Activated B cell treated with CpG ODN at 0.5 μM for 24 hours (primary cell): Measurements from ENCODE around the gene PGLYRP2. TPM values are rescaled to one million over a fixed set of nuclear protein-coding genes. Genes with fewer than 3 reads are reported as not detected.
"Not testable (repeated sequence)": the region's sequence is repeated elsewhere in the genome, so short reads cannot be mapped to it uniquely, and the experiment has no call there.

ENCODE experiments used
- ATAC-seq: fragments of 200-7000 bp; cut with Tn5 transposase; one replicate; pipeline ENCODE4 v1.10.0; 2021; ENCODE audit warnings: low read depth, mild to moderate bottlenecking, moderate library complexity
- CTCF ChIA-PET: fragments of 350-600 bp; sonication (Branson Sonifier 250); formaldehyde crosslinking; loops from one replicate; lab custom pipeline; 2021; ENCODE audit warnings: antibody characterized with exemption; lab: Charles Lee
- POLR2A ChIA-PET: fragments of 350-600 bp; sonication (Branson Sonifier 250); formaldehyde crosslinking; loops from one replicate; lab custom pipeline; 2021; ENCODE audit warnings: antibody characterized with exemption; lab: Charles Lee
- DNase-seq: peaks from one replicate; pipeline ENCODE4 v3.0.0; 2022
- H3K27ac Mint-ChIP-seq: one replicate; pipeline ENCODE4 v1.8.0; 2020; ENCODE audit warnings: mixed read lengths
- H3K27me3 Mint-ChIP-seq: one replicate; pipeline ENCODE4 v1.8.0; 2021; ENCODE audit warnings: mixed read lengths
- H3K36me3 Mint-ChIP-seq: one replicate; pipeline ENCODE4 v1.8.0; 2021; ENCODE audit warnings: low read depth, mixed read lengths
- H3K4me1 Mint-ChIP-seq: one replicate; pipeline ENCODE4 v1.8.0; 2021; ENCODE audit warnings: mixed read lengths
- H3K4me3 Mint-ChIP-seq: one replicate; pipeline ENCODE4 v1.8.0; 2020; ENCODE audit warnings: mild to moderate bottlenecking, mixed read lengths
- H3K9me3 Mint-ChIP-seq: one replicate; pipeline ENCODE4 v1.8.0; 2020; ENCODE audit warnings: mixed read lengths
- intact Hi-C: fragments of 100-400 bp; cut with micrococcal nuclease; formaldehyde crosslinking; loops from one replicate; pipeline ENCODE4 v1.15.1; 2024
- total RNA-seq: library from RNA; stranded (reverse); gene quantifications from 2 replicates; pipeline ENCODE4 v1.2.3, GENCODE V29; 2022
- TF ChIP-seq, protein P1 (sequence below): fragments of 200-600 bp; IDR thresholded peaks from one replicate; pipeline ENCODE4 v1.8.0; 2022; ENCODE audit warnings: antibody characterized with exemption, mild to moderate bottlenecking

PGLYRP2 gene
- total RNA-seq, 1 donor from 2014 or later: not detected

DNA sequence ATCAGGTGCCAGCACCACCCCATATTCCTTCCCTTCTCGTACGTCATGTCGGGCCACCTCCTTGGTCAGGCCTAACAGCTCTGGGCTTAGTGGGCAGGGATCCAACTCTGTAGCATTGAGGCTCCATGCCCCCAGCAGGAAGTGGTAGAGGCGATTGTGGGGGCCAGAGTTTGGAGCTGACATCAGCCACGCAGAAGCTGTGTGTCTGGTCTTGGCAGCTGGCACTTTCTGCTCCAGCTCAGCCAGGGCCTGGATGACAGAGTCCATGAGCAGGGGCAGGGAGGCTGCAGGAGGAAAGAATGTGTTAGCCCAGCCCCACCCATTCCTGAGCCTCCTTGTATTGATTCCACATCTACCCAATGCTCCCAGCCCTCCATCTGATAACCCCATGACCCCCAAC, 3.0 kb downstream of the PGLYRP2 start:
- Mint-ChIP-seq H3K4me1 (peaks cover 2% of the 10 kb centered on the region), H3K36me3 (no peaks in the 10 kb centered on the region), H3K27me3 (no peaks in the 10 kb centered on the region), H3K9me3 (no peaks in the 10 kb centered on the region), H3K27ac (no peak overlapping the region), H3K4me3 (no peak overlapping the region)
- intact Hi-C loops: no loop called here
- DNase-seq (no peak), ATAC-seq (no peak)
- ChIA-PET CTCF (no interaction called here), POLR2A (no interaction called here)
- TF ChIP-seq, protein P1, sequence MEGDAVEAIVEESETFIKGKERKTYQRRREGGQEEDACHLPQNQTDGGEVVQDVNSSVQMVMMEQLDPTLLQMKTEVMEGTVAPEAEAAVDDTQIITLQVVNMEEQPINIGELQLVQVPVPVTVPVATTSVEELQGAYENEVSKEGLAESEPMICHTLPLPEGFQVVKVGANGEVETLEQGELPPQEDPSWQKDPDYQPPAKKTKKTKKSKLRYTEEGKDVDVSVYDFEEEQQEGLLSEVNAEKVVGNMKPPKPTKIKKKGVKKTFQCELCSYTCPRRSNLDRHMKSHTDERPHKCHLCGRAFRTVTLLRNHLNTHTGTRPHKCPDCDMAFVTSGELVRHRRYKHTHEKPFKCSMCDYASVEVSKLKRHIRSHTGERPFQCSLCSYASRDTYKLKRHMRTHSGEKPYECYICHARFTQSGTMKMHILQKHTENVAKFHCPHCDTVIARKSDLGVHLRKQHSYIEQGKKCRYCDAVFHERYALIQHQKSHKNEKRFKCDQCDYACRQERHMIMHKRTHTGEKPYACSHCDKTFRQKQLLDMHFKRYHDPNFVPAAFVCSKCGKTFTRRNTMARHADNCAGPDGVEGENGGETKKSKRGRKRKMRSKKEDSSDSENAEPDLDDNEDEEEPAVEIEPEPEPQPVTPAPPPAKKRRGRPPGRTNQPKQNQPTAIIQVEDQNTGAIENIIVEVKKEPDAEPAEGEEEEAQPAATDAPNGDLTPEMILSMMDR: no peak

DNA sequence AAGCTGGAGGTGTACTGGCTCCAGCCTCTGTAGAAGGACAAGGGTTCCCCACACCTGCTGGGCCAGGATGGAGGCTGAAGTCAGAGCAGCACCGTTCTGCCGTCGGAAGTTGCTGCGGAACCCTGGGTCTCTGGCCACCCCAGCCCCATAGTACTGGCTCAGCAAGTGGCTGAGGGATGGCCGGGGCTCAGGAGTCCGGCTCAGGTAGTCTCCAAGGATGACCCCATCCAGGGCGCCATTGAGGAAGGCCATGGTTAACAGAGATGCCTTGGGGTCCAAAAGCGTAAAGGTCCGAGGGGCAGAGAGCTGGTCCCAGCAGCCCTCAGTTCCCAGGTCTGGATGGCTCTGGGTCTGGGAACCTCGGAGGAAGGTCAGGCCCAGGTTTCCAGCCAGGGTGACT, 3.7 kb downstream of the PGLYRP2 start:
- TF ChIP-seq, protein P1: no peak
- Mint-ChIP-seq H3K9me3 (no peaks in the 10 kb centered on the region), H3K4me1 (peaks cover 3% of the 10 kb centered on the region), H3K4me3 (no peak overlapping the region), H3K36me3 (no peaks in the 10 kb centered on the region), H3K27ac (no peak overlapping the region), H3K27me3 (no peaks in the 10 kb centered on the region)
- ChIA-PET POLR2A (no interaction called here), CTCF (no interaction called here)
- DNase-seq: no peak
- ATAC-seq: no peak
- intact Hi-C loops: no loop called here

DNA sequence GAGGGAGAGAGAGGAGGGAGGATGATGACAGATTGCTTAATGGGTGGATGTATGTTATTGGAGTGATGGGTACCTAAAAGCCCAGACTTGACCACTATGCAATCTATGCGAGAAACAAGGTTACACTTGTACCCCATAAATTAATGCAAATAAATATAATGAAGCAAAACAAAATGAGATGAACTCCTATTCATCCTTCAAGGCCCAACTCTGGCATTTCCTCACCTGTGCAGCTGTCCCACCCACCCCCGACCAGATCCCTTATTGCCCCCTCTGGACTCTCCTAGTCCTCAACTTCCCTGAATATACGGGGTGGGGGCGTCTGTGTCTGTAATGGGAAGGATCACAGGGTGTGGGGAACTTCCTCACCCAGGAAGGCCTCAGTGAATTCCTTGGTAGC, 4.1 kb downstream of the PGLYRP2 start:
- peaks cover under 1% of the 10 kb centered on the region for H3K27me3 Mint-ChIP-seq
- DNase-seq (no peak), ATAC-seq (no peak)
- ChIA-PET CTCF (no interaction called here), POLR2A (no interaction called here)
- peaks cover 3% of the 10 kb centered on the region for H3K4me1 Mint-ChIP-seq
- H3K27ac Mint-ChIP-seq: no peak overlapping the region
- H3K36me3 Mint-ChIP-seq: no peaks in the 10 kb centered on the region
- intact Hi-C loops: no loop called here
- no peak overlapping the region for H3K4me3 Mint-ChIP-seq
- H3K9me3 Mint-ChIP-seq: no peaks in the 10 kb centered on the region
- TF ChIP-seq, protein P1: no peak

DNA sequence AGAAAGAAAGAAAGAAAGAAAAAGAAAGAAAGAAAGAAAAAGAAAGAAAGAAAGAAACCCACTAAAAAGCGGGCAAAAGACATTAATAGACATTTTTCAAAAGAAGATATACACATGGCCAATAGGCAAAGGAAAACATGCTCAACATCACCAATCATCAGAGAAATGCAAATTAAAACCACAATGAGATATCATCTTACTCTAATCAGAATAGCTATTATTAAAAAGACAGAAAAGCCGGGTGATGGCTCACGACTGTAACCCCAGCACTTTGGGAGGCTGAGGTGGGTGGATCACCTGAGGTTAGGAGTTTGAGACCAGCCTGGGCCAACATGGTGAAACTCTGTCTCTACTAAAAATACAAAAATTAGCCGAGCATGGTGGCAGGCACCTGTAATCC, 5.5 kb downstream of the PGLYRP2 start:
- H3K27ac Mint-ChIP-seq, H3K9me3 Mint-ChIP-seq, H3K36me3 Mint-ChIP-seq, intact Hi-C loops, DNase-seq, H3K4me3 Mint-ChIP-seq, CTCF ChIA-PET, POLR2A ChIA-PET, ATAC-seq: not testable (repeated sequence)
- H3K4me1 Mint-ChIP-seq: peaks cover 15% of the 10 kb centered on the region
- H3K27me3 Mint-ChIP-seq: peaks cover 11% of the 10 kb centered on the region

DNA sequence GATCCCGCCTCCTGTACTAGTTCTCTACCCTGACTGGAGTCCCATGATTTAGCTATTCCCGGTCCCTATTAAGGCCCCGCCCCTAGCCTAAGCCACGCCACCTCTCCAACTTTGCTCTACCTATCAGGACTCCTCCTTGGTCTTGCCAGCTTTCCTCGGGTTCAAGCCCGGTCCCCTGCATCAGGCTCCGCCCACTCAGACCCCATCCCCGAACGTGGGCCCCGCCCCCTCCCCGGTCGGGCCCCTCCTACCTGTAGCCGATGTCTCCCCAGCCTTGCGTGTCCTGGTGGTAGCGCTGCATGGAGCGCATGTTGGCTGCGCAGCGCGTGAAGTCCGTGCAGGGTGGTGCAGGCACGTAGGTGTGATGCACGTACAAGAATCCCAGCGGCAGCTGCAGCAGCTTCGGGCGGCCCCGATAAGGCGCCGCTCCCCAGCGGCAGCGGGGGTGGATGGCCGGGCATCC, 7.6 kb downstream of the PGLYRP2 start:
- ChIA-PET POLR2A (no interaction called here), CTCF (no interaction called here)
- Mint-ChIP-seq H3K4me3 (no peak overlapping the region), H3K27me3 (peaks cover 15% of the 10 kb centered on the region), H3K9me3 (no peaks in the 10 kb centered on the region), H3K27ac (no peak overlapping the region), H3K36me3 (no peaks in the 10 kb centered on the region), H3K4me1 (peaks cover 26% of the 10 kb centered on the region)
- TF ChIP-seq, protein P1: no peak
- ATAC-seq (no peak), DNase-seq (no peak)
- intact Hi-C loops: no loop called here
